OCI-LY1 (cell line): ENCODE results near the gene HLA-DMA.

Experiments used
- H2AFZ ChIP-seq: fragments of 200-600 bp; sonication (generic), shearing (Covaris generic); 2 replicates; pipeline ENCODE4 v1.6.0; 2014; ENCODE audit warnings: antibody characterized with exemption, mild to moderate bottlenecking, low read length
- H3F3A ChIP-seq: fragments of 200-600 bp; sonication (generic), shearing (Covaris generic); 2 replicates; pipeline ENCODE4 v1.6.0; 2014; ENCODE audit warnings: mild to moderate bottlenecking, antibody characterized with exemption, low read length, moderate library complexity; ENCODE audit not compliant: insufficient read depth
- H3K27ac ChIP-seq: fragments of 200-600 bp; sonication (generic); 2 replicates; pipeline ENCODE4 v1.5.1; 2014; ENCODE audit warnings: low read length, mixed run types, mild to moderate bottlenecking, low read depth; ENCODE audit not compliant: poor library complexity, severe bottlenecking
- H3K27me3 ChIP-seq: fragments of 200-600 bp; sonication (generic); 2 replicates; pipeline ENCODE4 v1.6.0; 2014; ENCODE audit warnings: antibody characterized with exemption, mild to moderate bottlenecking, low read length, moderate library complexity; ENCODE audit not compliant: insufficient read depth
- H3K36me3 ChIP-seq: fragments of 200-600 bp; sonication (generic); 2 replicates; pipeline ENCODE4 v1.6.1; 2014; ENCODE audit warnings: mild to moderate bottlenecking, antibody characterized with exemption, low read length, moderate library complexity, mixed read lengths; ENCODE audit not compliant: insufficient read depth
- H3K4me1 ChIP-seq: fragments of 200-600 bp; sonication (generic); 2 replicates; pipeline ENCODE4 v1.5.1; 2014; ENCODE audit warnings: mild to moderate bottlenecking, low read length, moderate library complexity; ENCODE audit not compliant: insufficient read depth, severe bottlenecking
- H3K4me2 ChIP-seq: fragments of 200-600 bp; sonication (generic), shearing (Covaris generic); 2 replicates; pipeline ENCODE4 v1.6.1; 2014; ENCODE audit warnings: low read length
- H3K4me3 ChIP-seq: fragments of 200-600 bp; sonication (generic); 2 replicates; pipeline ENCODE4 v1.5.1; 2014; ENCODE audit warnings: low read length, low read depth, mild to moderate bottlenecking, mixed read lengths; ENCODE audit not compliant: poor library complexity, severe bottlenecking
- H3K79me2 ChIP-seq: fragments of 200-600 bp; shearing (Covaris generic); 2 replicates; pipeline ENCODE4 v1.6.1; 2016; ENCODE audit warnings: mixed run types, low read length, mixed read lengths; ENCODE audit not compliant: insufficient read depth
- H3K9ac ChIP-seq: fragments of 200-600 bp; sonication (generic), shearing (Covaris generic); 2 replicates; pipeline ENCODE4 v1.6.1; 2014; ENCODE audit warnings: mild to moderate bottlenecking, low read length, mixed read lengths
- H3K9me2 ChIP-seq: fragments of 200-600 bp; sonication (generic), shearing (Covaris generic); 2 replicates; pipeline ENCODE4 v1.6.1; 2014; ENCODE audit warnings: low read depth, mild to moderate bottlenecking, low read length, mixed read lengths
- H3K9me3 ChIP-seq: fragments of 200-600 bp; shearing (Covaris generic); 2 replicates; pipeline ENCODE4 v1.6.1; 2014; ENCODE audit warnings: low read length, mixed read lengths
- H4K20me1 ChIP-seq: fragments of 200-600 bp; sonication (generic), shearing (Covaris generic); 2 replicates; pipeline ENCODE4 v1.6.0; 2016; ENCODE audit warnings: mild to moderate bottlenecking, low read length; ENCODE audit not compliant: insufficient read depth
- EZH2 ChIP-seq: fragments of 200-600 bp; sonication (generic), shearing (Covaris generic); IDR thresholded peaks from 2 replicates; pipeline ENCODE4 v1.8.0; 2017; ENCODE audit warnings: borderline replicate concordance, mixed run types, mild to moderate bottlenecking, antibody characterized with exemption, low read length, moderate library complexity, mixed read lengths
- TF ChIP-seq, protein P1 (sequence below): fragments of 200-600 bp; sonication (generic), shearing (Covaris generic); IDR thresholded peaks from 2 replicates; pipeline ENCODE4 v1.5.1; 2017; ENCODE audit warnings: mild to moderate bottlenecking, antibody characterized with exemption, low read length, moderate library complexity, mixed read lengths

HLA-DMA gene

GRCh38 chr6:32977272-32977952 is 24.5 kb upstream of the HLA-DMA start:
- Histone ChIP-seq H3K9me3 (no peaks in the 10 kb centered on the region), H3K27ac (no peak overlapping the region), H3K36me3 (peaks cover 100% of the 10 kb centered on the region), H3K27me3 (no peaks in the 10 kb centered on the region), H3K4me3 (no peak overlapping the region), H3K79me2 (peaks cover 39% of the 10 kb centered on the region), H2AFZ (no peak overlapping the region), H3K4me2 (no peak overlapping the region), H3K9me2 (no peaks in the 10 kb centered on the region), H3K9ac (no peak overlapping the region), H4K20me1 (no peaks in the 10 kb centered on the region; the same call in 1 of the 2 replicates), H3K4me1 (peaks cover 19% of the 10 kb centered on the region), H3F3A (peaks cover 33% of the 10 kb centered on the region)
- no peak for TF ChIP-seq EZH2
- TF ChIP-seq, protein P1, sequence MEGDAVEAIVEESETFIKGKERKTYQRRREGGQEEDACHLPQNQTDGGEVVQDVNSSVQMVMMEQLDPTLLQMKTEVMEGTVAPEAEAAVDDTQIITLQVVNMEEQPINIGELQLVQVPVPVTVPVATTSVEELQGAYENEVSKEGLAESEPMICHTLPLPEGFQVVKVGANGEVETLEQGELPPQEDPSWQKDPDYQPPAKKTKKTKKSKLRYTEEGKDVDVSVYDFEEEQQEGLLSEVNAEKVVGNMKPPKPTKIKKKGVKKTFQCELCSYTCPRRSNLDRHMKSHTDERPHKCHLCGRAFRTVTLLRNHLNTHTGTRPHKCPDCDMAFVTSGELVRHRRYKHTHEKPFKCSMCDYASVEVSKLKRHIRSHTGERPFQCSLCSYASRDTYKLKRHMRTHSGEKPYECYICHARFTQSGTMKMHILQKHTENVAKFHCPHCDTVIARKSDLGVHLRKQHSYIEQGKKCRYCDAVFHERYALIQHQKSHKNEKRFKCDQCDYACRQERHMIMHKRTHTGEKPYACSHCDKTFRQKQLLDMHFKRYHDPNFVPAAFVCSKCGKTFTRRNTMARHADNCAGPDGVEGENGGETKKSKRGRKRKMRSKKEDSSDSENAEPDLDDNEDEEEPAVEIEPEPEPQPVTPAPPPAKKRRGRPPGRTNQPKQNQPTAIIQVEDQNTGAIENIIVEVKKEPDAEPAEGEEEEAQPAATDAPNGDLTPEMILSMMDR: no peak

DNA sequence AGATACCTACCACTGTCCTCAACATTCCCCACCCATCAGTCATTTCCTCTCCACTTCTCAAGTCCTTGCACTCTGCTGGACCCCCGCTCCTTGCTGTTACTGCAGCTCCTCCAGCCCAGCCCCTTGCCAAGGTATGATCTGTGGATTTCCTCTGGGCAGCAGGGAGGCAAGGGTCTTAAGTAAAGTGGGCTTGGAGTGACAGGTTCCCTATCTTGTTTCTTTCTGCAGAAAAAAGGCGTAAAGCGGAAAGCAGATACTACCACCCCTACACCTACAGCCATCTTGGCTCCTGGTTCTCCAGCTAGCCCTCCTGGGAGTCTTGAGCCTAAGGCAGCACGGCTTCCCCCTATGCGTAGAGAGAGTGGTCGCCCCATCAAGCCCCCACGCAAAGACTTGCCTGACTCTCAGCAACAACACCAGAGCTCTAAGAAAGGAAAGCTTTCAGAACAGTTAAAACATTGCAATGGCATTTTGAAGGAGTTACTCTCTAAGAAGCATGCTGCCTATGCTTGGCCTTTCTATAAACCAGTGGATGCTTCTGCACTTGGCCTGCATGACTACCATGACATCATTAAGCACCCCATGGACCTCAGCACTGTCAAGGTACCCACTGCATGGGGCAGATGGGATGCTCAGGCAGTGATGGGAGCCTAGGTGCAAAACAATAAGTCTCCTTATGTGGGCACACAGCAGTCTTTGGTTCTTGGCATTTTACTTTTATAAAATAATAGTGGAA is 23.6 kb upstream of the HLA-DMA start:
- H3K9me3 ChIP-seq: no peaks in the 10 kb centered on the region
- peaks cover 95% of the 10 kb centered on the region for H3K36me3 ChIP-seq
- H3K27ac ChIP-seq: no peak overlapping the region
- no peak overlapping the region for H3K9ac ChIP-seq
- no peak overlapping the region for H3K4me2 ChIP-seq
- H3F3A ChIP-seq: peaks cover 24% of the 10 kb centered on the region
- no peak overlapping the region for H3K4me3 ChIP-seq
- no peaks in the 10 kb centered on the region; the same call in 1 of the 2 replicates for H4K20me1 ChIP-seq
- H2AFZ ChIP-seq: no peak overlapping the region
- H3K9me2 ChIP-seq: no peaks in the 10 kb centered on the region
- TF ChIP-seq, protein P1: no peak
- no peak for TF ChIP-seq EZH2
- peaks cover 21% of the 10 kb centered on the region for H3K4me1 ChIP-seq
- no peaks in the 10 kb centered on the region for H3K27me3 ChIP-seq
- H3K79me2 ChIP-seq: peaks cover 43% of the 10 kb centered on the region

- Histone ChIP-seq H3F3A (peaks cover 22% of the 10 kb centered on the region), H3K4me2 (peak overlapping the region; percentile 77; the same call in 1 of the 2 replicates), H3K9me2 (no peaks in the 10 kb centered on the region), H3K27ac (no peak overlapping the region), H3K4me3 (no peak overlapping the region), H3K9me3 (no peaks in the 10 kb centered on the region), H3K27me3 (no peaks in the 10 kb centered on the region), H3K36me3 (peaks cover 93% of the 10 kb centered on the region), H4K20me1 (no peaks in the 10 kb centered on the region; the same call in 1 of the 2 replicates), H3K79me2 (peaks cover 43% of the 10 kb centered on the region), H3K9ac (no peak overlapping the region), H2AFZ (no peak overlapping the region), H3K4me1 (peaks cover 26% of the 10 kb centered on the region)
- TF ChIP-seq, protein P1: no peak
- no peak for TF ChIP-seq EZH2
Observed at GRCh38 chr6:32975886-32976285, 23.0 kb upstream of the HLA-DMA start.
